ENCODE data around the gene SMTNL1.

SMTNL1 gene

DNA sequence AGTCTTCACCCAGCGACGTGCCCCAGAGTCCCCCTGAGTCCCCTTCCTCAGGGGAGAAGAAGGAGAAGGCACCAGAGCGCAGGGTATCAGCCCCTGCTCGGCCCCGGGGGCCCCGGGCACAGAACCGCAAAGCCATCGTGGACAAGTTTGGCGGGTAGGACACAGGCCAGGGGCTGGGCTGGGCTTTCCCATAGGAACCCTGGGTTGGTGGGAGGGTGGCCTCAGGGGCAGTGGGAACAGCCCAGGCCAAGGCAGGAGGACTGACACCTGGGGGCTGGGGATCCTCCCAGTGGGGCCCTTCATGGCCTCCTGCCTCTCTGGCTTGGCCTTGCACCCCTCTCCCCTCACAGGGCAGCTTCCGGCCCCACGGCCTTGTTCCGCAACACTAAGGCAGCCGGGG, 8.5 kb downstream of the SMTNL1 start:
- no peak for DNase-seq

DNA sequence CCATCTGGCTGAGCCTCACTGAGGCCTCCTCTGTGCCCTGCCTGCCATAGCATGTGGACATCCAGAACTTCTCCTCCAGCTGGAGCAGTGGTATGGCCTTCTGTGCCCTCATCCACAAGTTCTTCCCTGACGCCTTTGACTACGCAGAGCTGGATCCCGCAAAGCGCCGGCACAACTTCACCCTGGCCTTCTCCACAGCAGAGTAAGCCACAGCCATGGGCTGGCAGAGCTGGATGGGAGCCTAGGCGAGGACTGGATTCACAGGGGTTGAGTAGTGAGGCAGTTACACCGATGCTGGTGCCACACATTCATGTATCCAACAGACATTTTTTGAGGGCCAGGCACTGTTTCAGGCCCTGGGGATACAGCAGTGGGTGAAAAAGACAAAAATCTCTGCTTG, 9.1 kb downstream of the SMTNL1 start:
- DNase-seq, result no peak

DNA sequence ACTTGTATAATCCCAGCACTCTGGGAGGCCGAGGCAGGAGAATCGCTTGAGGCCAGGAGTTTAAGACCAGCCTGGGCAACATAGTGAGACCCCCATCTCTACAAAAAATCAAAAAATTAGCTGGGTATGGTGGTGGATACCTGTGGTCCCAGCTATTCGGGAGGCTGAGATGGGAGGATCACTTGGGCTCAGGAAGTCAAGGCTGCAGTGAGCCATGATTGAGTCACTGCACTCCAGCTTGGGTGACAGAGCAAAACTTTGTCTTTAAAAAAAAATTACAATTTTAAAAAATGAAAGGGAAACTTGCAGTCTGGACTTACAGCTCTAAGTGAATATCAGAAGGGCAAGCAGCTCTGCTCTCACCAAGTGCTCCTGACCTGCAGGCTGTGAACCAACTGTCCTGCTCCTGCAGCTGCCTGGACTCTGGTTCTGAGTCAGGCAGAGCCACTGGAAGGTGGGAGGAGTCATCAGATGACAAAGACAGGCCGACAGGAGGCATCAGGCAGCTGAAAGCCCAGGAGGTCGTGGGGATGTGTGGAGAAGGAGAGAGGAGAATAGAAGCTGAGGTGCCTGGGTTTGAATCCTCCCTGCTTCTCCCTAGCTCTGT, 9.6 kb downstream of the SMTNL1 start:
- peak; percentile 23 for DNase-seq

DNA sequence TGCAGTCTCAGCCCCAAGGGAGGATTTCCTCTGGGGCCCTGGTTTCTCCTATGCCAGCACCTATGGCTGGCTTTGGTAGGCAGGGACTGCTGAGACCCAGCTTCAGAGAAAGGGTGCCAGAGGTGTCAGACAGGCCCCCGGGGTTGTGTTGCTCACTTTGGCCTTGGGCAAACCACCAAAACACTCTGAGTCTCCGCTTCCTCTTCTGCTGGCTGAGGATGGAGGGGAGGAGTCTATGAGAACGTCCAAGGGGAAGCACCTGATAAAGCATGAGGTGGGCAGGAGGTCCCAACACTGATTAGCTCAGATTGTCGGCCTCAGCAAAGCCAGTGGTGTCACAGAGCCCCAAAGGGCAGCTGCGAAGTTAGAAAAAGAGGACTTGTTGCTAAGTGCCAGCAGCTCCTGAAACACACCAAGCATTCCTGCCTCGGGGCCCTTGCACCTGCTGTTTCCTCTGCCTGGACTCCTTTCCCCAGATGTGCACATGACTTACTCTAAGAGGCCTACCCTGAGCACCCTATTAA, 10.5 kb downstream of the SMTNL1 start:
- no peak for DNase-seq

DNA sequence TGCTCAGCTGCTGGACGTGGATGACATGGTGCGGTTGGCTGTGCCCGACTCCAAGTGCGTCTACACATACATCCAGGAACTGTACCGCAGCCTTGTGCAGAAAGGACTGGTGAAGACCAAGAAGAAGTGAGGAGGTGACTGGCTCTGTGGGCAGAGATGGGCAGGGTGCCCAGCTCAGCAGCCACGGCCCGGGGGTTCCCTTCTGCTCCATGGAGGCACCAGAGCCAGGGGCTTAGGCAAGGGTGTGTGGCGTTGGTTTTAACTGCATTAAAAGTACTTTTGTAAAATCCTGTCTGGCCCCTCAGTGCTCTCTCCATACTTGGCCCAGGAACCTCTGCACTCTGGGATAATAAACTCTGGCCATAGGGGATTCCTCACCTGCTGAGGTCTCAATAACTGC, 12.6 kb downstream of the SMTNL1 start:
- no peak for DNase-seq

DNA sequence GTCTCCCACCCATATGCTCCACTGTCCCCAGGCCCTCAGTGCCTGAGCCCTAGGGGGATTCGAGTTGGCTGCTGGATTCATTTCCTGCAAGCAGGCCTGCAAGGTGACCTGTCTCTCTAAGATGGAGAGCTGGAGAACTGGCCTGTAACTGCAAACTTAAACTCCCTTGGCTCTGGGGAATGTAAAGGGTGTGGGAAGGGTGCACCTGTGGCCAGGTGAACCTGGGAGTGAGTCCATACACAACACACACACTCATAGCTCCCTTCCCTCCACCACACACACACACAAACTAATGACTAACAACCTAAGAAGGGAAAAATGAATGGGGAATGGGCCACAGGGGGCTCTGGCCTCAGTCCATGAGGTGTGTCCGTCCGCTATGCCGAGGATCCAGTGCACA, 14.5 kb downstream of the SMTNL1 start:
- DNase-seq, result no peak

DNA sequence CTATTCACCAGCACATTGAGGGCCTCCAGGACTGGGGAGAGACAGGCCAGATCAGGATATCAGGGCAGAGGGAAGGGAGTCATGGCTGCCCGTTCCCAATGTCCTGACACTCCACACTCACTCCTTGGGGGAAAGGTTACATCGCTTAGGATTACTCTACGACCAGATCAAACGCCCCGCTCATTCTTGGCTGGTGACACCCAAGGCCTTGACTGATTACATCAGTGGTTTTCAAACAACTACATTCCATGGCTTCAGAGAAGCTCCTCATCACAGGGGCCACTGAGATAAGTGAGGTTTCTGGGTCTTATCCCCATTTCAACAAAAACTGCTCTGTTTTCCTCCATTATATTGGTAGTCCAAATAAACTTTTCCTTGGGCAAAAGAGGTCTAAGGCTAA, 15.1 kb downstream of the SMTNL1 start:
- DNase-seq, result no peak

DNA sequence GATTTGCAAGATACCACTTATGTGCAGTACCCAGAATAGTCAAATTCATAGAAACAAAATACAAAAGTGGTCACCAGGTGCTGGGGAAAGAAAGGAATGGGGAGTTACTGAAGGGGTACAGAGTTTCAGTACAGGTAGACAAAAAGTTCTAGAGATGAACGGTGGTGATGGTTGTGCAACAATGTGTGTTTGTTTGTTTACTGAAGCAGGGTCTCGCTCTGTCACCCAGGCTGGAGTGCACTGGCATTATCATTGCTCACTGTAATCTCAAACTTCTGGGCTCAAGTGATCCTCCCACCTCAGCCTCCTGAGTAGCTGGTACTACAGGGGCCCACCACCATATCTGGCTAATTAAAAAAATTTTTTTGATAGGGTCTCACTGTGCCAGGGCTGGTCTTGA, 18.0 kb downstream of the SMTNL1 start:
- DNase-seq, result no peak

DNA sequence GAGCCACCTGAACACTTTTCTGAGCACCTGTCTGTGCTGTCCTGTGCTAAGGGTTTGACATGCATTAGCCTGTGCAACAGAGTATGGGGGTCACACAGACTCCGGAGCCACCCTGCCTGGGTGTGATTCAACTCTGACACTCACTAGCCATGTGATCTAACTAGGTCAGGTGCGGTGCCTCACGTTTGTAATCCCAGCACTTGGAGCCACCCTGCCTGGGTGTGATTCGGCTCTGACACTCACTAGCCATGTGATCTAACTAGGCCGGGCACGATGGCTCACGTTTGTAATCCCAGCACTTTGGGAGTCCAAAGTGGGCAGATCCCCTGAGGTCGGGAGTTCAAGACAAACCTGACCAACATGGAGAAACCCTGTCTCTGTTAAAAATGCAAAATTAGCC, 18.6 kb downstream of the SMTNL1 start:
- no peak for DNase-seq

DNA sequence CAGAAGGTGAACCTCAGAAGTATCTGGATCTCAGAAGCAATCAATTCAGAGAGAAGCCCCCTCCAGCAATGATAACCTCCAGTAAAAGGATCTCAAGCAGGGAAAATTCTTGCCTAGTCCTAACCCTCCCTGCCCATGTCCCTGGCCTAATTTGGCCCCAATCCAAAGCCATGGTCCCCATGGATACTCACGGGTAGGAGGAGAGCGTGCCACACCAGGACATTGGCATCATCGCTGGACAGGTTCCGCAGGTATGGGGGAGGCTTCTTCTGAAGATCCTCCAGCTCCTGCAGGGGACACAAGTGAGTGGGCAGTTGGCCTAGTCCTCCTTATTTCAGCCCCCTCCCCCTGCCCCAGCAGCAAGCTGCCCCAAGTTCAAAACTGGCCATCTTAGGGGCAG, 22.8 kb downstream of the SMTNL1 start:
- DNase-seq, result no peak

DNA sequence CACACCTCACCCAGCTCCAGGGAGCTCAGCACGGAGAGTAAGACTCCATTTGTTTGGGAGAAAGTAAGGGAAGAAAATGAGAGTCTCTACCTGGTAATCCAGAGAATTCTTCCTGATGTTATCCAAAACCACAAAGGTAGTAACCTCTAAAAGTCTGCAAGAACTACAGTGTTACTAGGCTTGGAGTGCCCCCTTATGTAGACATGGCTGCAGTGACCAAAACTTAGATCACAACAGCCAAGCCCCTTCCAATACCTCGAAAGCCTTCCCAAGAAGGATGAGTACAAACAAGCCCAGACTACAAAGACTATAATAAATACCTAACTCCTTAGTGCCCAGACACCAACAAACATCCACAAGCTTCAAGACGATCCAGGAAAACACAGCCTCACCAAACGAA, 25.2 kb downstream of the SMTNL1 start:
- no peak for DNase-seq

DNA sequence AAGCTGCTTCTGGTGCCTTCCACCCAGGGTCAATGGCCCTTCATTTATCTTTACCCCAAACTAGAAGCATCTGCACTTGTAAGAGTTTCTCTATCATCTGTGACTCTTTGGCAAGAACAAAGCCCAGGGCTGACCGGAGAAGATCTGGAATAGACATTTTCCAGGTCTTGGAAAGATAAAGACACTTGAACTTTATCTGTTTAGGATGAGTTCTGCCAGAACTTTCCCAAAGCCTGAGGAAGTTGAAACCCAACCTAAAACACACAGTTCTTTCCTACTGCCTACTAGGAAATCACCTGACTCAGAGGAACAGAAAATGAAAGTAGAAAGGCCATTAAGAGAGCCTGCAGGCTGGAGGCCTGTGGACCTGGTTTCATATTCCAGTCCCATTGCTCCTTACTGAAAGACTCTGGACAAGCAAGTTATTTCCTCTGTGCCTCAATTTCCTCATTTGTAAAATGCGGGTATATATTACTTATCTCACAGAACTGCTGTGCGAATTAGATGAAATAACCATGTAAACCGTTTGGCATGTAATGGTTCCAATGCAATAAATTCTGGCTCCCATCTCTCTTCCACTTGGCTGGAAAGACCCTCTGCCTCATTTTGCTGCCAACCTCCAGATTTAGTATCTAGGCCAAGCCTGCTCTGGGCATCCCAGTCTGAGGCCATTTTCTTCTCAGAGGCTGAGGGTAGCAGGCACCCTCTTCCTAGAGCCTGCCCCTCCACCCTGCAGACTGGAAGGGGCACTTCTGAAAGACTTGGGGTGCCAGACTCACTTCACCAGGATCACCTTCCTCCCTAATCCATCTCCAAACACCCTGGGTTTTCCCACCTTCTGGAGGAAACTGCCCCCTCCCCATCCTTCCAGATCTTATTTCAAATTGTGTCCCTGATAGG, 28.9 kb downstream of the SMTNL1 start:
- peak; percentile 6 for DNase-seq

DNA sequence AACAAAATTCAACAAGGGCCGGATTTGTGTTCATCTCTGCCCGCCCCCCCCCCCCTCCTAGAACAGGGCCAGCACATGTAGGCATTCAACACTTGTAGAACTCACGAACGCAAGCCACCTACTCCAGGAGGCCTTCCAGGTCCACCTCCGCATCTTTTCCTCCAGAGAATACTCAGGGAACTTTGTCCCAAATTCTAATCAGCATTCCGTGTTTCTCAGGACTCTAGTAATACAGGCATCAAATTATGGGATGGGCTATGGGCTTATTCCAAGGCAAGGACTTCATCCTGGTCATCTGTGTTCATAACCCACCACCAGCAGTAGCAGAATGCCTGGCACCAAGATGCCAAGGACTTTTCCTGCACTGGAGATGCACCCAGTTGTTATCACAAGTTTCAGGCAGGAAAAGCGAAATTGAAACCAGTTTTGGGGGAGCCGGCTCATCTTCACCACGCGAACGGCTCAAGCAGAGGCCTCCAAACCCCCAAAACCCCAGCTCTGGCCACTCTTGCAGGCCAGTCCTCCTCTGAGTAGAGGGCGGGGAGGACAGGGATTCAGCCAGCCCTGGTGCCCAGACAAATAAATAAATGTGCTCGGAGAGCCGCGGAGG, 29.6 kb downstream of the SMTNL1 start:
- DNase-seq, result no peak

DNA sequence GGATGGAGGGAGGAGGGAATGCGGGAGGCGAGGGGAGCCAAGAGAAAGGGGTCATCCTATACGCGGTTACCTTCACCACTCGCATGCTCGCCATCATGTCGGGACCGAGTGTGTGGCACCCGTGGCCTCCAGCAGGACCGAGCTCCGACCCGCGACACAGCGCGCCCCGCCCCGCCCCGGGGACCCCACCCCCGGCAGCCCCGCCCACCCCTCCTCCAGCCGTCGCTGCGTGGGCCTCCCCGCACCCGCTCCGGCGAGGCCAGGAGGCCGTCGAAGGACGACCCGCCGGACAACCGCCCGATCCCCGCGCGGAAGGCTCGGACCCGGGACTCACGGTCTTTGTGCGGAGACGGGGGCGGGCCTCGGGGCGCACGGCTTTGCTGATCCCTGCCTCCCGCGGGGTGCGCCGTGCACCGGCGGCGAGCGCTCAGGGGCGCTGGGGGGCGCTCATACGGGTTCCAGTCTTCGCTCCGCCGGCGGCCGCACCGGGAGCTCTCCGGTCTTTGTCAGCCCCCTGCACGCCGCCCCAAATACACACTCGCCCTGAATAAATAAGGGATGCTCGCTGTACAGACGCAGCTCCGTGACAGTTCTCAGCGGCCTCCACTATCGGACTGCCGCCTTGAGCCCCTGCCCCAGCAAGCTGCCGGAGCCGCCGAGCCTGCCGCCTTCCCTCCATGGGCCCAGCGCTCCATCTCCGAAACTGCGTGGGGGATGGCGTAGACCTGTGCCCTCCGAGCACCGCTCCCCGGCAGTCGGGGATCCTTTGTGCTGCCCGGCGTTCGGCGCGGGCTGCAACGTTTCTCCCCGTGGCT, 30.3 kb downstream of the SMTNL1 start, which contains the start of gene UBE2L6:
Gene UBE2L6, minus strand, starts transcription at position 158 of the 815 bp plus-strand sequence. Its CDS starts 61 bp downstream, at position 97.
- DNase-seq, result peak; percentile 40

DNA sequence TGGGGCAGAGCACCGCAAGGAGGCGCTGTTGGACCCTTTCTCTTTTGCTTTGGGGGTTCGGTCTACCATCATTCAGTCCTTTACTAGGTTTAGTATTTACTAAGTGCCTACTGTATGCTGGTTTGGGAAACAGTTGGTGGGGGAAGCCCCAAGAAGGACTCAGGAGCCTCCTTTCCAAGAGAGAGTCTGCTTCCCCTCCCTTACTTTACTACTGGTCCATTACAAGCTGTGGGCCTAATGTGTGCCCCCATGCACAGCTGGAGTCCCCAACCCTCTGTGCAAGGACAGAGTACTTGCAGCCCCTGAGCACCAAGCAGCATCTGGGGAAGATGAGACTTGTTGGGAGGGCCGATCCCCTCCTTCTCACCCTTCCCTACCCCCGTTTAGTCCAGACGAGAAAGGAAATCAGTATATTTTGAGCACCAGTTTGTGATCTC, 31.0 kb downstream of the SMTNL1 start:
- DNase-seq, result peak; percentile 71

DNA sequence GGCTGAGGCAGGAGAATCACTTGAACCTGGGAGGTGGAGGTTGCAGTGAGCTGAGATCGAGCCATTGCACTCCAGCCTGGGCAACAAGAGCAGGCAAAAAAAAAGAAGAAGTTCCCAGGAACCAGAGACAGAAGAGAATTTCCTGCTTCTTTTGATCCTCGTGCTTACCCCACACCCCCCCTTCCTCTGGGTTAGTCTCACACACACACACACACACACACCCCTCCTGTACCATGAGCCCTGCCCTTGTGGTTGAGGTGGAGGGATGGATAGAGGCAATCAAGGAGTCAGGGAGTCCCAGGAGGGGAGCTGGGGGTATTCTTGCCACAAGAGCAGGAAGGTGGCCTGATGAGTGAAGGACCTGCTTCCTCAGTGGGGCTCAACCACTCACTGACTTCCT, 34.2 kb downstream of the SMTNL1 start:
- no peak for DNase-seq

DNA sequence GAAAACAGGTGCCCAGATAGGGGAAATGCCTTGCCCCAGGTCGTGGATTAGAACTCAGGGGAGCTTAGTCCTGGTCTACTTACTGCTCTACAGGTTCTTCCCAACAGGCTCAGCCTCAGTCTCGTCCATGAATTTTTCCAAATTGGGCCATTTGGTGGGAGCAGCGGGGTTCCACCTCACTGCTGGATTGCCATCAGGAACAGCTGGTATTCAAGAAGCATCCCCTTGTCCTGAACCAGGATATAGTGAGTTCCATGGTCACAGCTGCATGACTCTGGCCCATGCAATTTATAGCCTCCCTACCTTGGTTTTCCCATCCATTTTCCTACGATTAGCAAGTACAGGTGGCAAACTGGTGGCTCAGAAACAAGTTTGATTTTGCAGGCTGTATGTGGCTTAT, 36.7 kb downstream of the SMTNL1 start:
- DNase-seq, result no peak

DNA sequence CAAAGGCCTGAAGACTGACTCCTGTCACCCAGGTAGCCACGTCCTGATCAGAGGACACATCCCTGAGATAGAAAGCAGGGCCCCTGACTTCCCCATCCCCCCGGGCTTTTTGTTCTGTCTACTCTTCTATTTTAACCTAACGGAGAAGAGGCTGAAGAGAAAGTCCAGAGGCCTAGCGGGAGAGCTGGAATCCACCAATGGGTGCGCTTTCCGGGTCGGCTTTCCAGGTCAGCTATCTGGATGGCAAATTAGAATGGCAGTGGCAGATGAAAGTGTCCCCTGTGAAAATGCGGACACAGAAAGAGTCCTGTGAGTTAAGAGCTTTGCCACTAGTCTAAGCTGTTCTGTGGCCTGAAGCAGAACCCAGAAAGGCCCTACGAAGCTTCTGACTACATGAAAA, 46.9 kb downstream of the SMTNL1 start:
- no peak for DNase-seq

DNA sequence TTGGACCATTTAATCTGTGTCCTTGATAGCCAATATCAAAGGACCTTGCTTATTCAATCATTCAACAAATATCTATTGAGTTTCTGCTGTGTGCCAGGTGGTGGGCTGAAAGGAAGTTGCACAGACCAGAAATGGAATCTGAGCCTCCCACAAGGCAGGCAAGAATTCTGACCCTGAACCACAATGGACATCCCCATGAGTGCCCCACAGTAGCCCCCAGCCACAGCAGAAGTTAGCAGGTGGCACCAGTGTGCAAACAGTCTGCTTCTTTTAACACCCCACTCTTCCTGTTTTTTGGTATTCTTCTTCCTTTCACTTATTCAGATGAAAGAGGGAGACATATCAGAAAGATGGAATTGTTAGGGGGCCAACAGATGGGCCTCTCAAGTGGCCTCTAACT, 47.9 kb downstream of the SMTNL1 start:
- DNase-seq, result no peak

DNA sequence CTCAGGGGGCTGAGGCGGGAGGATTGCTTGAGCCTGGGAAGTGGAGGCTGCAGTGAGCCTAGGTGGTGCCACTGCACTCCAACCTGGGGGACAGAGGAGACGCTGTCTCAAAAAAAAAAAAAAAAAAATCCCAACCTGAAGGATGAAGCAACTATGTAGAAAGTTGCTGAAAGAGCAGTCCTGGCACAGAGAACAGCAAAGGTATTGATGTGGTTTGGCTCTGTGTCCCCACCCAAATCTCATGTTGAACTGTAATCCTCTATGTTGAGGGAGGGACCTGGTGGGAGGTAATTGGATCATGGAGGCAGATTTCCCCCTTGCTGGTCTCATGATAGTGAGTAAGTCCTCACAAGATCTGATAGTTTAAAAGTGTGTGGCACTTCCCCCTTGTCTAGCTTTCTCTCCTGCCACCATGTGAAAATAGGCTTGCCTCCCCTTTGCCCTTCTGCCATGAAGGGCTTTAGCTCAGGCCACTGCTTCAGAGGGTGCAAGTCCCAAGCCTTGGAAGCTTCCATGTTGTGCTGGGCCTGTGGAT, 49.4 kb downstream of the SMTNL1 start:
- DNase-seq, result no peak

DNA sequence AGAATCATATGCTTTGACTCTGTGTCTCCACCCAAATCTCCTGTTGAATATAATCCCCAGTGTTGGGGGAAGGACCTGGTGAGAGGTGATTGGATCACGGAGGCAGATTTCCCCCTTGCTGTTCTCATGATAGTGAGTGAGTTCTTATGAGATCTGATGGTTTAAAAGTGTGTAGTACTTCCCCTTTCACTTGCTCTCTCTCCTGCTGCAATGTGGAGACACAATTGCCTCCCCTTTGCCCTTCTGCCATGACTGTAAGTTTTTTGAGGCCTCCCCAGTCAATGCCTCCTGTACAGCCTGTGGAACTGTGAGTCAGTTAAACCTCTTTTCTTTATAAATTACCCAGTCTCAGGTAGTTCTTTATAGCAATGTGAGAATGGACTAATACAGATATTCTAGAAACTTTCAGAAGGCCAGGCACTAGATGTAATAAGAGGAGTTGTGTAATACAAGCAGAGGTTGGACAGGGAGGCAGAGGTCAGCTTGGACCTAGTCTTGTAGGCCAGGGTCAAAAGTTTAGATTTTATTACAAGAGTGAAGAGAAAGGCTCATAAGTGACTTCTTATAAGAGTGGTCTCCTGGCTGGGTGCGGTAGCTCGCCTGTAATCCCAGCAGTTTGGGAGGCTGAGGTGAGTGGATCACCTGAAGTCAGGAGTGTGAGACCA, 50.8 kb downstream of the SMTNL1 start:
- no peak for DNase-seq

DNA sequence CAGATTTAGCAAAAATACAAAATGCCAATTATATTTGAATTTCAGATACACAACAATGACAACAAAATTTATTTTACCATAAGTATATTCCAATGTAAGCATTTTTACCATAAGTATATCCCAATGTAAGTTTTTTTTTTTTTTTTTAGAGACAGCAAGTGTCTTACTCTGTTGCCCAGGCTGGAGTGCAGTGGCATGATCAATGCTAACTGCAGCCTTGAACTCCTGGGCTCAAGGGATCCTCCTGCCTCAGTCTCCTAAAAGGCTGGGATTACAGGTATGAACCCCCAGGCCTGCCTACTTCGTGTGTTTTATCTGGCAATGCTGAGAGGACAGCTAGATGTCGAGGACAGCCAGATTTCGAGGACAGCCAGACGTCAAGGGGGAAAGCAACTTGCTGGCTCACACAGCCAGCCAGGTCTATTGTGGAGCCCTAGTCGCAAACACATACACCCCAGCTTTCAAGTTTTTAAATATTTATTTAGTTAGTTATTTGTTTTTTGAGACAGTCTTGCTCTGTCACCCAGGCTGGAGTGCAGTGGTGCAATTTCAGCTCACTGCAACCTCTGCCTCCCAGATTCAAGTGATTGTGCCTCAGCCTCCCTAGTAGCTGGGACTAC, 59.0 kb downstream of the SMTNL1 start:
- no peak for DNase-seq
